Hematopoietic multipotent progenitor cell treated with erythropoietin and hydrocortisone succinate and interleukin-3 and kit ligand, for 8 days (in vitro differentiated cells): ENCODE data around the gene MARK2.
"Not testable (repeated sequence)": the region's sequence is repeated elsewhere in the genome, so short reads cannot be mapped to it uniquely, and the experiment has no call there.

ENCODE experiments used
- DNase-seq: peaks from one replicate; pipeline ENCODE4 v3.0.0-alpha.2; 2015

Gene MARK2

DNA sequence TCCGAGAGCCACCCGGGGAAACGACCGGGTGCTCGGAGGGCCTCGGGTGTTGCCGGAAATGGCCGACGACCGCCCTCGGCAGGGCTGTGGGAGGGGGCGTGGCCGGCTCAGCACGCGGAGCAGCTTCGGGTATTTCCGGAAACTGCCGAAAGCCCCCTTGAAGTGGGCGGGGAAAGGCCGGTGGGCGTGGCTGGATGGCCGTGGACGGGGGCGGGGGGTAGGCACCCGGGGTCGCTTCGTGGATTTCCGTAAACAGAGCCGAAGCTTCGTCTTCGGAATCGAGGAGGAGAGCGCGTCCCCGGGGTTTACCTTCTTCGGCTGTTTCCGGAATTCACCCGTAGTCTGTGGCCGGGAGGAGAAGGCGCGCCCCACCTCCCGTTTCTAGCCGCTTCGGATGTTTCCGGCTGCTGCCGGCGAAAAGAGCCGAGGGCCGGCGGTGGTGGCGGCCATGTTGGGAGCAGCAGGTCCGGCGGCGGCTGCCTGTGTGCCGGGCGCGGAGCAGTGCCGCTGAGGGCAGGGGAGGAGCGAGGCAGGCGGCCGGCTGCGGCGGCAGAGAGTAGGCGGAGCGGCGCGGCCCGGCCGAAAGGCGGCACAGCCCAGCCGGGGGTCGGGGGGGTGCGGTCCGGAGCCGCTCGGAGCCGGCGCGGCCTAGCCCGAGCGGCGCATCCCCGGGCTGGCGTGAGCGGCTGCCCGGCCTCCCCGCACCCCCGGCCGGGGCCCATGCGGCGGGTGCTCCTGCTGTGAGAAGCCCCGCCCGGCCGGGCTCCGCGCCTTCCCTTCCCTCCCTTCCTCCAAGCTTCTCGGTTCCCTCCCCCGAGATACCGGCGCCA, at the start of gene MARK2:
TSS of gene MARK2 (plus strand) at position 433 of the 830 bp plus-strand sequence. CDS start at position 830, 397 bp downstream.
- DNase-seq = peak; percentile 97

DNA sequence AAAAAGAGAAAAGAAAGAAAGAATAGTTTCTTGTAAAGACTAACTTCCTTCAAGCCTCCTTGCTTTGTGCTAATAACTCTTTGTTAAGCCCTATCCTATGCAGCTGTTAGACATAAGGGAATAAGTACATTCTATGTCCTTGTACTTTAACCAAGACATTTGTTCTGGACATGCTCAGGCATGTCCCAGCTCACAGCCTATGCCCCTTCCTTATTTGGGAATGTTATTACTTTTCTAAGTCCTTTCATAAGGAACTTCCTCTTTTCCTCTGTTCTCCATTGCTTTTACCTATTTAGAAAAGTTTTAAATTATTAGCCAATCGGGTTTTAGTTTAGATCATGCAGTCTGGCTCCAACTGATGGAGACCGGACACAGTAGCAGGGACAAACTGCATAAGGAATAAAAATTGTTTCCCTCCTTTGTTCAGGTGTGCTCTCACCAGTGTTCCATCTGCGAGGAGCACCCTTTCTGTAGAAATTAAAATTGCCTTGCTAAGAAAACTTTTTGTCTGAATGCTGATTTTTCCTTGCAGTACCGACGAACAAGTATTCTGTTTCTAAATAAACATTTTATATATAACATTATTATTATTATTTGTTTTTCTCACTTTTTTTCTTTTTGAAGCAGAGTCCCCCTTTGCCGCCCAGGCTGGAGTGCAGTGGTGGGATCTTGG, 47.3 kb upstream of the MARK2 start:
- no peak for DNase-seq

DNA sequence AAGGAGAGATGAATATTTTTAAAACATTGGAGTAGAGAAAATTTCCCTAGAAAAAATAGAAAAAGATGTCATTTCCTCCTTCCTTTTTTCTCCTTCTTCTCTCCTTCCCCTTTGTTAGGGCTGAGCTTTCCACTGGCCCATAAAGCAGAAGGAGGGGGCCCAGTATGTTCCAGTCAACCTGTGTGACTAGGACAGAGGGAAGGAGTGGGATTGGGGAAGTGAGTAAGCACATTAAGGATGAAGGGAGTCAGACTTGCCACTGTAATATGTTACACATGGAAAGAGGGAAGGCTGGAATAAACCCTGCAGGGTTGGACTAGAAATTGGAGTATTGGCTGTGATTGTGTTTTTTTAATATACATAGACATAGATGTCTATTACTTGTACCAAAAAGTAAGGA, 45.7 kb upstream of the MARK2 start:
- DNase-seq = no peak

DNA sequence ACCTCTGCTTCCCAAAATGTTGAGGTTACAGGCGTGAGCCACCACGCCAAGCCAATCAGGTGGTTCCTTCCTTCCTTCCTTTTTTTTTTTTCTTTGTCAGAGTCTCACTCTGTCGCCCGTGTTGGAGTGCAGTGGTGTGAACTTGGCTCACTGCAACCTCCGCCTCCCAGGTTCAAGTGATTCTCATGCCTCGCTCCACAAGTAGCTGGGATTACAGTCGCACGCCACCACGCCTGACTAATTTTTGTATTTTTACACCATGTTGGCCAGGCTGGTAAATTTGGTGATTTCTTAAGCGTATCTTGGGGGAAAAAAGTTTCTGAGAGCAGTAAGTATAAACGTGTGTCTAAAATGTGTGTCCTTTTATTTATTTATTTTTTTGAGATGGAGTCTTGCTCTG, 43.8 kb upstream of the MARK2 start:
- no peak for DNase-seq

- no peak for DNase-seq
These were observed 38.0 kb upstream of the MARK2 start for GRCh38 chr11:63800921-63801320.

DNA sequence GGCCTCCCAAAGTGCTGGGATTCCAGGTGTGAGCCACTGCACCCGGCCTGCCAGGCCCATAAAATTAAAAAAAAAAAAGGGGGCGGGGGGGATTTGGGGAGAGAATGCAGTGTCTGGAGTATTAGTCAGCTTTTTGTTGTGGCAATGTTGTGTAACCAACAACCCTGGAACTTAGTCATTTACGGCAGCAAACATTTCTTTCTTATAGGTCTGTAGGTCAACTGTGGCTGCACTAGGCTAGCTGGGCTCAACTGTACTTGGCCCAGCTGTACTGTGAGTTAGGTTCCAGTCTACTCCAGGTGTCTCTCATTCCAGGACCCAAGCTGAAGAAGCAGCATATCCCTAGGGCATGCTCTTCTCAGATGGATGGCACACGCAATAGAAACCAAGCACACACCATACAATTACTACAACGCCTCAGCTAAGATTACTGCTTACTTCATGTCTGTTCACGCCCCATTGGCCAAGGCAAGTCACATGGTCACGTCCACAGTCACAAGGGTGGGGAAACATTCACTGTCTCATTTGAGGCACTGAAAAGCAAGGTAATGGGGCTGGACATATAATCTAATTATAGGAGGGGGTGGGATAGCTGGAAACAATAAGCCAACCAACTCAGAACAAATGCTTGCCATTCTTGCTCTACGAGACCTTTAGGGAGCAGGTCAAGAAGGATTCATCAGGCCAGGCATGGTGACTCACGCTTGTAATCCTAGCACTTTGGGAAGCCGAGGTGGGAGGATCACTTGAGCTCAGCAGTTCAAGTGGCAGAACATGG, 36.1 kb upstream of the MARK2 start:
- no peak for DNase-seq

DNA sequence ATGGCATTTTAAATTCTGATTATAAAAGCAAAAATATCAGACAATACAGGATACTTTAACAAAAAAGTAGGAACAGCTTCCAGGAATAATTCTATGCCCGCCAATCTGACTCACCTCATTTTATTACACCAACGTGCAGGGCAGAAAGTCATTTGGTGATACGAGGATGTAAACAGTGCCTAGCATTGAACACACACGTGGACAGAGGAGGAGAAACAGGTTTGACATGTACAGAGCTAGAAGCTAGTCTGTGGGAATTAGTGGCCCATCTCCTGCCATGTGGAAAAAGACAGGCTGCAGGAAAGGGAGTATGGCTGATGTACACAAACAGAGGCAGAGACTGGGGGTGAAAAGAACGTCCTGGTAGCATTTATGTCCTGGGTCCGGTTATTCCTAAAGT, 34.7 kb upstream of the MARK2 start:
- no peak for DNase-seq

GRCh38 chr11:63805844-63806415, 33.0 kb upstream of the MARK2 start:
- DNase-seq = no peak

- not testable (repeated sequence) for DNase-seq
These were observed 28.5 kb upstream of the MARK2 start for GRCh38 chr11:63810383-63810782.

GRCh38 chr11:63811522-63811921, 27.4 kb upstream of the MARK2 start:
- DNase-seq = no peak

DNA sequence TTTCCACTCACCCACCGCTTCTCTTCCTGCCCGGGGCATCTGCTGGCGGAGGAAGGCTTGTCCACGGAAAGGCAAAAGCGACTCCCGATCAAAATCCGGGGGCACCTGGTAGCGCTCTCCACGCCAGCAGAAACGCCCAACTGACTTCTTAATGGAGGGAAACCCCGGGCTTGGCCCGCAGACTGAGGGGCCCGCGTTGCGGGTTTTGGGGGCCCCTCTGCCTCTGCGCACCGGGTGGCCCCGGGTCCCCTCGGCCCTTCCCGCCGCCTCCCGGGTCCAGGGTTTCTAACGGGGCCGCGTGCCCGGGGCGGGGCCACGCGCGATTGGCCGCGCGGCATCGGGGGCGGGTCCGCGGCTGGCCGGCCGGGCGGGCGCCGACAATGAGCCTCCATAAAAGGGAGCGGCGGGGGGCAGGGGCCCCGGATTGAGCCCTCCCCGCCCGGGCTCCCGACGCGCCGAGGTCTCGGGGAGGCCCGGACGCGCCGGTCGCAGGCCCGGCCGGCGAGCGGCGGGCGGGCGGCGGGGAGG, 25.8 kb upstream of the MARK2 start, which contains the start of gene SPINDOC:
TSS of gene SPINDOC (plus strand) at position 422 of the 528 bp plus-strand sequence. CDS start 231 bp downstream, outside the sequence.
- DNase-seq = peak; percentile 51

DNA sequence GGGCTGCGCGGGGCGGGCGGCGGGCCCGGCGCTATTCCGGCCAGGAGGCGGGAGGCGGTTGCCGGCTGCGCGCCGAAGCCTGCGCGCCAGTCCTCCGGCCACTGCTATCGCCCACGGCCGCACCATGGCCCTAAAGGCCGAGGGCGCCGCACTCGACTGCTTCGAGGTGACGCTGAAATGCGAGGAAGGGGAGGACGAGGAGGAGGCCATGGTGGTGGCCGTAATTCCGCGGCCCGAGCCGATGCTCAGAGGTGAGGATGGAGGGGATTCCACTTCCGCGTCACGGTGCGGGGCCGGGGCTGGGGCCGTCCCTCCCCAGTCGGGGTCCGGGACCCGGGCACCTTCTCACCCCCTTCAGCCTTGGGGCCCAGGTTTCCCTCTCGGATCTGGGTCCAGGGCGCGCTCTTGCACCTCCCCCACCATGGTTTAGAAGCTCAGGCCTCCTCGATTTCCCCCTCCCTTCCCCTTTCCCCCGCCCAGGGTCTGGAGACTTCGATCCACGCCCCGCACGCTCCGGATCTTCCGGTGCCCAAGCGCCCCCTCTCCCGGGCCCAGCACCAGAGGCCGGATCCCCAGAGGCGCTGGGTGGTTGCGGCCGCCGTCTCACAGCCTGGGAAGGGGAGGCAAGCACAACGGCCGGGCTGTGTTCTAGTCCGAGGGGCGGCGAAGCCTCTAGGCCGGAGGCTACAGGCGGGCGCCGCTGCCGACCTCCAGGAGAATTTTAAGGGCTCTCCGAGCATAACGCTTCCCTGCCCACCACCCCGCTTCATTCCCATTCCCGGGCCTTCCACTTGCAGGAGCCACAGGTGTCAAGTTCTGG, 25.1 kb upstream of the MARK2 start:
- DNase-seq = peak; percentile 22

DNA sequence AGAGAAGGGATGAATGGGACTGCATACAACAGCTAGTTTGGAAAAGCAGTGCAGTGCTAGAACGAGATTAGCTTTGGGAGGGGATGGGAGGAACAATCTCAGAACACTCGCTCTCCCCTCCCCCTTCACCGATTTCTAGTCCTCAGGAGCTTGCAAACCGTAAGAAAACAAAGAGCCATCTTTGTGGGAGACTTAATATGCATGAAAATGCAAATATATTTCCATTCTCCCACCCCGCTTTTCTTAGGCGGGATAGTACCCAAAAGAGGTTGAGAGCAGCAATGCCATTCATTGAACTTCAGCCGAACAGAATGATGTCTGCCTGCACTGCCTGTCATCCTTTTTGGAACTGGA, 24.6 kb upstream of the MARK2 start:
- DNase-seq = no peak

DNA sequence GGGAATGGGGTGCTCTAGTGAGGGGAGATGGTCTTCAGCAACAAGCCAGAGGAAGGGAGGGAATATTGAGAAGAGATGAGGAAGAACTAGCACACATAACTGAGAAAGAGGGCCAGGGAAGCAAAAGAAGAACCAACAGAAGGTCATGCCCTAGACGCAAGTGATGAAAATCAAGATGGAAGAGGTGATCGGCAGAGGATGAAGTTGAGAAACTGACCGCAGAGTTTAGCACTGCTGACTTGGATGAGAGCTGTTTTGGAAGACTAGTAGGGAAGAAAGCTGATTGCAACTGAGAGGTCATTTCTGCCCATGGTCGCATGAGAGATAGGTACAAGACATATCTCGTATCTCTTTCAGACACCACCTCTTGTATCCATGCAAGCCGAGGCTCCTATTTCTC, 22.7 kb upstream of the MARK2 start:
- no peak for DNase-seq

- no peak for DNase-seq
These were observed 22.2 kb upstream of the MARK2 start for GRCh38 chr11:63816732-63817131.

- no peak for DNase-seq
These were observed 21.0 kb upstream of the MARK2 start for GRCh38 chr11:63817758-63818498.

DNA sequence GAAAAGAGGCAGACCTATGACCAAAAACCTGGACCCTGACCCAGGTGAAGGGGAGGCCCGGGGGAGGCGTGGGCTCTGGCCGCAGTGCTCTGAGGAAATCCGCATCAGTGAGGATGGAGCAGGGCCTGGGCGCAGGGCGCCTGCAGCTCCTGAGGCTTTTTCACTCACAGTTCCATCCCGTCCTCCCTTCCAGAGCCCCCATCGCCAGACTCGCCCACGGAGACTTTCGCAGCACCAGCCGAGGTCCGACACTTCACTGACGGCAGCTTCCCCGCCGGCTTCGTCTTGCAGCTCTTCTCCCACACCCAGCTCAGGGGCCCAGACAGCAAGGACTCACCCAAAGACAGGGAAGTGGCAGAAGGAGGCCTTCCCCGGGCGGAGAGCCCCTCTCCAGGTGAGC, 20.3 kb upstream of the MARK2 start:
- DNase-seq = no peak

DNA sequence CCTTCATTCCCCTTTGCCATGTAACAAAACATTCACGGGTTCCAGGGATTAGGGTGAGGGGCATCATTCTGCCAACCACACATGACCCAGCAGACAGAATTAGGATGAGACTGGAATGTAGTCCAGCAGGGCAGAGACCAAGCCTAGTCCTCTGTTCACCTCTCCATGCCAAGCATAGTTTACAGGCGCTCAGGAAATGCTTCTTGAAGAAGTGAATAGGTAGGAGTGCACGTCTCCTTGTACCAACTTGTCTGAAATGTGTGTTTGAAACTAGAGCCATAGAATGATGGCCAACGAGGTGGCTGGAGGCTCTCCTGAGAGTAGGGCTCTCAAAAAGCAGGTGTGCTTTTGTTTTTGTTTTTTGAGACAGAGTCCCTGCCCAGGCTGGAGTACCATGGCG, 17.5 kb upstream of the MARK2 start:
- no peak for DNase-seq

DNA sequence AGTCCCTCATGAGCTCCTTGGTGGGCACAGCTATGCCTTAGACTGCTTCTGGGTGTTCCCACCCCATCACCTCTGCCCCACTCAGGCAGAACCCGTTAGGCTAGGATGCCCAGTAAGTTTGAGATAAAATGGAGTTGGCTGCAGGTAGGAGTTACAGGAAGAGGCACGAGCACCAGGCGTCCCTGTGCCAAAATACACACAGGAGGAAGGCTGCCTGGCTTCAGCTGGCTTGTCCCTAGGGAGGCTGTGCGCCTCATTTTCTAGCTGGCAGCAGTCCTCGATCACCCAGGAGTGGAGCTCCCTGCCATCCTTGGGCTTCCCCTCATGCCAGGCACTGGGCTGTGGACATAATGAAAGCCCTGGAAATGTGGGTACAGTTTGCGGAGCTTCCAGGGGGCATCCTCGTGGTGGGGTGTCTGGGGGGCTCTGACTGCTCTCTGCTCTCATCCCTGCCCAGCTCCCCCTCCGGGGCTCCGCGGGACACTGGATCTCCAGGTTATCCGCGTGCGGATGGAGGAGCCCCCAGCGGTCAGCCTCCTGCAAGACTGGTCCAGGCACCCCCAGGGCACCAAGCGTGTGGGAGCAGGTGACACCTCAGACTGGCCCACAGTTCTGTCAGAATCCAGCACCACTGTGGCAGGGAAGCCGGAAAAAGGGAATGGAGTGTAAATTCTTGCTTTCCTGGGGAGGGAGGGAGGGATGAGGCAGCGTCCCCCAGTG, 12.3 kb upstream of the MARK2 start:
- DNase-seq = no peak

DNA sequence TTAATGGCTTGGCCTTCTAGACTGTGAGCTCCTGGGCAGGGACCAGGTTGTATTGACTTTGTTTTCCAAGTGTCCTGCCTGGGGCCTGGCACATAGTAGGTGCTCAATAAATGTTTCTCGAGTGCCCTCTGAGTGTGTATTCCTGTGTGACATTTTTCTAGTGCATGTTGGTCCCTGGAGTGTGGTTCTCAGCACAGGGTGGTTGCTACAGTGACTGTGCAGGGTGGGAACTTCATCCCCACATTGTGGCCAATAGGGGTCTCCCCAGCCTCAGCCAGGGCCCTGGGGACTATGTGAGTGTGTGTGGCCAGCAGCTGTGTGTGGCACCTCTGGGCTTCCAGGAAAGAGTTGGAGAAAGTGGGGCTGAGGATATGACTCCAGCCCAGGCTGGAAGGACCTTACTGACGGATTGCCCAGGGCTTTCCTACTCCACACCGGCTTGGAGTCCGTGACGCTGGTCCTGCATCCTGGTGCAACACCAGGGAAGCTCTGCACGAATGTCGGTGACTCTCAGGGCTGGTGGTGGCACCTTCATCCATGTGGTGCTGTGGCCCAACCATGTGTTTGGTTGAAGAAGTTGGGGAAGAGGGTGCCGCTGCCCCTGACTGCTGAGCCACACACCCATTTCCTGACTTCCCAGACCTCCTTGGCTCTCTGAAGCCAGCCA, 9.0 kb upstream of the MARK2 start:
- peak; percentile 40 for DNase-seq
